SKM-1 (cell line): ENCODE measurements around the gene MTCL3.
"Not testable (repeated sequence)": the region's sequence is repeated elsewhere in the genome, so short reads cannot be mapped to it uniquely, and the experiment has no call there.

ENCODE experiments used
- DNase-seq: peaks from one replicate; lab custom pipeline; 2025; ENCODE audit not compliant: unreplicated experiment; lab: John Stamatoyannopoulos, UW

MTCL3 gene

GRCh38 chr6:127435626-127436220, 83.4 kb downstream of the MTCL3 start:
- no peak for DNase-seq

GRCh38 chr6:127434651-127435050, 84.5 kb downstream of the MTCL3 start:
- DNase-seq, result no peak

GRCh38 chr6:127428562-127428961, 90.6 kb downstream of the MTCL3 start:
- not testable (repeated sequence) for DNase-seq

- no peak for DNase-seq
Measured at GRCh38 chr6:127423921-127424320, 95.2 kb downstream of the MTCL3 start.
